ENCODE results near the gene NUDT8.

- no peak for TF ChIP-seq CTCF (IDR thresholded peaks at IDR 0.05)
- peak in 1 of 2 donors; percentile 54 for TF ChIP-seq POLR2A (IDR thresholded peaks at IDR 0.05)
Observed at GRCh38 chr11:67584205-67584880, 45.4 kb downstream of the NUDT8 start.
